Esophagus muscularis mucosa (tissue), 3 donors: ENCODE results near the gene GSN.

Experiments used
- POLR2A ChIP-seq: fragments of 450-650 bp; IDR thresholded peaks from one replicate; pipeline ENCODE4 v1.6.1; 2017; ENCODE audit warnings: antibody characterized with exemption, moderate library complexity, mild to moderate bottlenecking, low read depth
- TF ChIP-seq, protein P1 (sequence below), 3 experiments: fragments of 200-600 bp in 2 of 3; fragments of 450-650 bp in 1 of 3; sonication (generic) in 2 of 3; IDR thresholded peaks; one replicate each; pipeline ENCODE4 v1.5.1; 2017 to 2019; ENCODE audit warnings: antibody characterized with exemption in 3 of 3, mild to moderate bottlenecking in 2 of 3, moderate library complexity in 1 of 3

DNA sequence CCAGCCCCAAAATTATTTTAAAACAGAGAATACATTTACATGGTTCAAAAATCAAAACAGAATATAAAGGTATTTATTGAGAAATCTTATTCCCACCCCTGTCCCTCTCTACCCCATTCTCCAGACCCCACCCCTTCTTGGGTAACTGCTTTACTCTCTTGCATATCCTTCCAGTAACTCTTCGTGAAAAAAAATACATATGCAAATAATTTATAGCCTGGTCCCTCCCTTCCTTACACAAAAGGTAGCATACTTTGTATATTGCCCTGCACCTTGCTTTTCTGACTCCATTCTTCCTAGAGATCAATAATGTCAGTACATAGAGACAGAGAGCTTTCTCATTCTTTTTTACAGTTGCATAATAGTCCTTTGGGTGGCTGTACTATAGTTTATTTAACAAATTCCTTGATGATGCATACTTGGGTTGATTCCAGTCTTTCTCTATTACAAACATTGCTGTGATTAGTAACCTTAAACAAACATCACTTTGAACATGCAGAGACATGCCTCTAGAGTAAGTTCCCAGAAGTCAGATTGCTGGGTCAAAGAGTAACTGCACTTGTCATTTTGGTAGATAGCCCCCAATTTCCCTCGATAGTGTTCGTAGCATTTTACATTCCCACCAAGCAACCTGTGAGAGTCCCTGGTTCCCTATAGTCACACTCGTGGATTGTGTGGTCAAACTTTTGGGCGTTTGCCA, 54.2 kb downstream of the GSN start:
- no peak for TF ChIP-seq POLR2A
- TF ChIP-seq, protein P1, sequence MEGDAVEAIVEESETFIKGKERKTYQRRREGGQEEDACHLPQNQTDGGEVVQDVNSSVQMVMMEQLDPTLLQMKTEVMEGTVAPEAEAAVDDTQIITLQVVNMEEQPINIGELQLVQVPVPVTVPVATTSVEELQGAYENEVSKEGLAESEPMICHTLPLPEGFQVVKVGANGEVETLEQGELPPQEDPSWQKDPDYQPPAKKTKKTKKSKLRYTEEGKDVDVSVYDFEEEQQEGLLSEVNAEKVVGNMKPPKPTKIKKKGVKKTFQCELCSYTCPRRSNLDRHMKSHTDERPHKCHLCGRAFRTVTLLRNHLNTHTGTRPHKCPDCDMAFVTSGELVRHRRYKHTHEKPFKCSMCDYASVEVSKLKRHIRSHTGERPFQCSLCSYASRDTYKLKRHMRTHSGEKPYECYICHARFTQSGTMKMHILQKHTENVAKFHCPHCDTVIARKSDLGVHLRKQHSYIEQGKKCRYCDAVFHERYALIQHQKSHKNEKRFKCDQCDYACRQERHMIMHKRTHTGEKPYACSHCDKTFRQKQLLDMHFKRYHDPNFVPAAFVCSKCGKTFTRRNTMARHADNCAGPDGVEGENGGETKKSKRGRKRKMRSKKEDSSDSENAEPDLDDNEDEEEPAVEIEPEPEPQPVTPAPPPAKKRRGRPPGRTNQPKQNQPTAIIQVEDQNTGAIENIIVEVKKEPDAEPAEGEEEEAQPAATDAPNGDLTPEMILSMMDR (IDR thresholded peaks at IDR 0.05) = no peak
